Lung (tissue), 12 donors: ENCODE results near the gene SFTPD. TPM values are rescaled to one million over a fixed set of nuclear protein-coding genes. Genes with fewer than 3 reads are reported as not detected.
A peak's percentile ranks its signal among the peaks of the same experiment; 100 is the strongest.
"Not testable (repeated sequence)": the region's sequence is repeated elsewhere in the genome, so short reads cannot be mapped to it uniquely, and the experiment has no call there.

Experiments
- ATAC-seq: fragments of 200-7000 bp; cut with Tn5 transposase; one replicate; pipeline ENCODE4 v1.9.1; 2020; ENCODE audit warnings: moderate number of reproducible peaks; ENCODE audit not compliant: insufficient read depth, low FRiP score
- DNase-seq, 3 donors: peaks; one replicate each; pipeline ENCODE4 v3.0.0-alpha.2; 2013 to 2017
- H3K27ac ChIP-seq, 2 donors: one replicate each; pipeline ENCODE4 v1.5.1; 2013; ENCODE audit warnings: mild to moderate bottlenecking in 2 of 2, moderate library complexity in 2 of 2, control low read depth in 1 of 2, inconsistent platforms in 1 of 2, low read depth in 1 of 2, low read length in 1 of 2
- H3K27me3 ChIP-seq, 3 donors: one replicate each; pipeline ENCODE4 v1.5.1; 2013; ENCODE audit warnings: low read length in 2 of 3; ENCODE audit not compliant: control insufficient read depth in 3 of 3, insufficient read depth in 3 of 3
- H3K36me3 ChIP-seq, 4 donors: one replicate each; pipeline ENCODE4 v1.5.1; 2013; ENCODE audit warnings: low read length in 4 of 4, mild to moderate bottlenecking in 1 of 4, moderate library complexity in 1 of 4; ENCODE audit not compliant: control insufficient read depth in 4 of 4, insufficient read depth in 4 of 4
- H3K4me1 ChIP-seq, 5 donors: one replicate each; pipeline ENCODE4 v1.5.1; 2013; ENCODE audit warnings: low read length in 5 of 5, mild to moderate bottlenecking in 2 of 5, moderate library complexity in 1 of 5; ENCODE audit not compliant: control insufficient read depth in 5 of 5, insufficient read depth in 5 of 5
- H3K4me3 ChIP-seq: one replicate; pipeline ENCODE4 v1.5.1; 2013; ENCODE audit warnings: mild to moderate bottlenecking, control low read depth, moderate library complexity
- H3K9ac ChIP-seq, 2 donors: one replicate each; pipeline ENCODE4 v1.5.1; 2013; ENCODE audit warnings: low read length in 2 of 2, control low read depth in 1 of 2; ENCODE audit not compliant: insufficient read depth in 1 of 2
- H3K9me3 ChIP-seq, 4 donors: one replicate each; pipeline ENCODE4 v1.5.1; 2013; ENCODE audit warnings: low read length in 3 of 4, mild to moderate bottlenecking in 1 of 4, moderate library complexity in 1 of 4; ENCODE audit not compliant: control insufficient read depth in 4 of 4, insufficient read depth in 3 of 4
- CTCF ChIP-seq: IDR thresholded peaks from 2 replicates; pipeline ENCODE4 v1.5.1; 2012; ENCODE audit warnings: mild to moderate bottlenecking; ENCODE audit errors: control extremely low read depth, extremely low read depth
- WGBS, 2 donors: extraction: QIAGEN DNeasy Blood & Tissue Kit; methylation state at CpG; one replicate each; pipeline ENCODE4 v1.1.7; 2013; 5-methylcytosine and 5-hydroxymethylcytosine counted together
- polyA plus RNA-seq, 2 donors: library from polyadenylated mRNA; stranded (reverse); fragments of 200-250 nt; gene quantifications; one replicate each; pipeline ENCODE4 v1.2.1, GENCODE V29; 2013
- total RNA-seq, 2 donors: library from RNA; depleted of rRNA in 1 of 2; stranded (reverse); fragments of >200 nt in 1 of 2; gene quantifications; one replicate each; pipeline ENCODE4 v1.2.1, GENCODE V29; 2014 to 2021
- donor health status: control.
- donor health status: control.
- donor health status: Bipolar disorder and iron deficiency.
- donor health status: healthy.
- donor health status: DM: yes; HTN: yes; CAD: no.

Gene SFTPD
- total and polyA plus RNA-seq, 4 donors = 216 to 661 (median 635) TPM

GRCh38 chr10:79904671-79905321 is 44.1 kb downstream of the SFTPD start:
- peak overlapping the region; percentile 59 for H3K4me3 ChIP-seq
- DNase-seq = peak; percentile 75 to 80 (median 80)
- H3K36me3 ChIP-seq = no peaks in the 10 kb centered on the region
- H3K27me3 ChIP-seq = no peaks in the 10 kb centered on the region
- H3K9me3 ChIP-seq = no peaks in the 10 kb centered on the region
- peak overlapping the region; percentile 6 to 63 for H3K9ac ChIP-seq
- 0 to 1% methylated on average over 46 to 58 of the region's 58 CpGs for WGBS, 2 donors
- H3K4me1 ChIP-seq = peaks cover 0 to 10% (median 0%) of the 10 kb centered on the region in 5 donors
- peak; percentile 86 for ATAC-seq
- no peak for TF ChIP-seq CTCF
- peak overlapping the region; percentile 76 to 83 for H3K27ac ChIP-seq

- WGBS, 2 donors = 46 to 78% methylated on average over 1 of the region's 1 CpG
- not testable (repeated sequence) for ATAC-seq, H3K27ac ChIP-seq, H3K27me3 ChIP-seq, DNase-seq, H3K9me3 ChIP-seq, H3K36me3 ChIP-seq, H3K4me3 ChIP-seq, H3K9ac ChIP-seq
- peaks cover 0 to 19% (median 0%) of the 10 kb centered on the region in 5 donors for H3K4me1 ChIP-seq
Observed at GRCh38 chr10:79901571-79901970, 47.3 kb downstream of the SFTPD start.

GRCh38 chr10:79898597-79899325 is 50.1 kb downstream of the SFTPD start:
- H3K27ac ChIP-seq = no peak overlapping the region
- H3K9ac ChIP-seq = no peak overlapping the region
- WGBS, 2 donors = 64 to 78% methylated on average over 3 of the region's 3 CpGs
- DNase-seq (peak in 2 of 3 donors; percentile 2 to 27), ATAC-seq (no peak)
- no peaks in the 10 kb centered on the region for H3K36me3 ChIP-seq
- peaks cover 0 to 9% (median 0%) of the 10 kb centered on the region in 5 donors for H3K4me1 ChIP-seq
- no peaks in the 10 kb centered on the region for H3K27me3 ChIP-seq
- no peak overlapping the region for H3K4me3 ChIP-seq
- no peak for TF ChIP-seq CTCF
- H3K9me3 ChIP-seq = no peaks in the 10 kb centered on the region

- not testable (repeated sequence) for ATAC-seq, H3K27me3 ChIP-seq, H3K4me1 ChIP-seq, H3K9me3 ChIP-seq, H3K36me3 ChIP-seq, DNase-seq, H3K4me3 ChIP-seq, H3K9ac ChIP-seq, H3K27ac ChIP-seq
- WGBS, 2 donors = 93 to 95% methylated on average over 17 of the region's 17 CpGs
Observed at GRCh38 chr10:79892896-79893295, 56.0 kb downstream of the SFTPD start.
